ENCODE data around the gene OR2Z1. TPM values are rescaled to one million over a fixed set of nuclear protein-coding genes. Genes with fewer than 3 reads are reported as not detected.

The OR2Z1 gene
- total RNA-seq, 4 donors from 2014 or later, result not detected

GRCh38 chr19:8681345-8682029, 39.9 kb upstream of the OR2Z1 start:
- H3K9me3 ChIP-seq, result no peaks in the 10 kb centered on the region
- H3K36me3 ChIP-seq, result no peaks in the 10 kb centered on the region
- intact Hi-C loops (cut with DNase I; ENCODE audit: low total_unique reads), result no loop called here
- no peak overlapping the region for H3K4me3 ChIP-seq
- DNase-seq, result no peak
- no peaks in the 10 kb centered on the region for H3K27me3 ChIP-seq
- no peak overlapping the region for H3K27ac ChIP-seq
- H3K4me1 ChIP-seq, result no peaks in the 10 kb centered on the region
- no peak for TF ChIP-seq CTCF (IDR thresholded peaks at IDR 0.05)
- no peak for TF ChIP-seq POLR2A (IDR thresholded peaks at IDR 0.05)

GRCh38 chr19:8682472-8682871, 39.0 kb upstream of the OR2Z1 start:
- Histone ChIP-seq H3K36me3 (no peaks in the 10 kb centered on the region), H3K9me3 (no peaks in the 10 kb centered on the region), H3K4me1 (no peaks in the 10 kb centered on the region), H3K27ac (no peak overlapping the region), H3K27me3 (no peaks in the 10 kb centered on the region), H3K4me3 (no peak overlapping the region)
- TF ChIP-seq POLR2A (IDR thresholded peaks at IDR 0.05) (no peak), CTCF (IDR thresholded peaks at IDR 0.05) (no peak)
- no peak for DNase-seq
- intact Hi-C loops (cut with DNase I; ENCODE audit: low total_unique reads), result no loop called here

DNA sequence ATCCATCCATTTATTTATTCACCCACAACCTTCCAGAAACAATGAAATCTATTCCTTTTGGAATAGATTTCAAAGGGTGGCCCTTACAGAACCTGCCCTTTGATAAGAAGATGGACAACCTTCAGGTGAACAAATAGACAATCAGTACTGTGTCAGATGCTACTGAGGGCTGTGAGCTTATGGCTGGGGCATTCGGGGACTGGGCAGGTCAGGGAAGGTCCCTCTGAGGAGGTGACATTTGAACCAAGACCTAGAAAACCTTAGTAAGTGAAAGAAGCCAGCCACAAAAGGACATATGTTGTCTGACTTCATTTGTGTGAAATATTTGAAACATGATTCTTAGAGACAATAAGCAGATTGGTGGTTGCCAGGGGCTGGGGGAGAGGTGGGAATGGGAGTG, 38.5 kb upstream of the OR2Z1 start:
- Histone ChIP-seq H3K4me3 (no peak overlapping the region), H3K36me3 (no peaks in the 10 kb centered on the region), H3K27ac (no peak overlapping the region), H3K4me1 (no peaks in the 10 kb centered on the region), H3K9me3 (no peaks in the 10 kb centered on the region), H3K27me3 (no peaks in the 10 kb centered on the region)
- TF ChIP-seq POLR2A (IDR thresholded peaks at IDR 0.05) (no peak), CTCF (IDR thresholded peaks at IDR 0.05) (no peak)
- DNase-seq, result no peak
- intact Hi-C loops (cut with DNase I; ENCODE audit: low total_unique reads), result no loop called here

- H3K4me1 ChIP-seq, result no peaks in the 10 kb centered on the region
- H3K4me3 ChIP-seq, result no peak overlapping the region
- H3K36me3 ChIP-seq, result no peaks in the 10 kb centered on the region
- intact Hi-C loops (cut with DNase I; ENCODE audit: low total_unique reads), result no loop called here
- no peak for DNase-seq
- H3K27ac ChIP-seq, result no peak overlapping the region
- H3K27me3 ChIP-seq, result no peaks in the 10 kb centered on the region
- H3K9me3 ChIP-seq, result no peaks in the 10 kb centered on the region
- TF ChIP-seq CTCF (IDR thresholded peaks at IDR 0.05), result no peak
- no peak for TF ChIP-seq POLR2A (IDR thresholded peaks at IDR 0.05)
These were observed 37.2 kb upstream of the OR2Z1 start for GRCh38 chr19:8684001-8684902.

DNA sequence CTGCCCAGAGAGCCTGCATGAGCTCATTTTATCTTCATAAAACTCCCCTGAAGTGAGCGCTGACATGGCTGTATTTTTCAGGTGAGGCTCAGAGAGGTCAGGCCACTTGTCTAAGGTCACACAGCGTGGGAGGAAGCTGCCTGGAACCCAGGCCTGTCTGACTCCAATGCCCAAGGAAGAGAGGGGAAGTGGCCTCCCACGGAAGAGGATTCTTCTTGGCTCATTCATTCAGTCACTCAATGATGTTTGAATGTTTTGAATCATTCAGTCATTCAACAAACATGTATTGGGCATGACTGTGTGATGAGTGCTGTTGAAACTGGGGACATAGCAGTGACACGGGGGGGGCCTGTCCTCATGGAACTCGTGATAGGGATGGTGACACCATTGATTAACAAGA, 34.9 kb upstream of the OR2Z1 start:
- TF ChIP-seq POLR2A (IDR thresholded peaks at IDR 0.05) (no peak), CTCF (IDR thresholded peaks at IDR 0.05) (no peak)
- intact Hi-C loops (cut with DNase I; ENCODE audit: low total_unique reads), result no loop called here
- no peak for DNase-seq
- H3K4me3 ChIP-seq, result no peak overlapping the region
- no peaks in the 10 kb centered on the region for H3K9me3 ChIP-seq
- no peaks in the 10 kb centered on the region for H3K4me1 ChIP-seq
- no peaks in the 10 kb centered on the region for H3K36me3 ChIP-seq
- no peak overlapping the region for H3K27ac ChIP-seq
- H3K27me3 ChIP-seq, result no peaks in the 10 kb centered on the region

Measured in uterus (tissue), 4 donors.